BLaER1 (cell line): ENCODE measurements around the gene TSPOAP1.

ENCODE experiments used
- H3K27ac ChIP-seq: shearing (Covaris generic); formaldehyde crosslinking; 2 replicates; pipeline ENCODE4 v1.8.1; 2022
- H3K27me3 ChIP-seq: shearing (Covaris generic); formaldehyde crosslinking; 2 replicates; pipeline ENCODE4 v1.8.1; 2022
- H3K36me3 ChIP-seq: shearing (Covaris generic); formaldehyde crosslinking; 2 replicates; pipeline ENCODE4 v1.8.1; 2022
- H3K4me1 ChIP-seq: shearing (Covaris generic); formaldehyde crosslinking; 2 replicates; pipeline ENCODE4 v1.8.1; 2022
- H3K4me2 ChIP-seq: shearing (Covaris generic); formaldehyde crosslinking; 2 replicates; pipeline ENCODE4 v1.8.1; 2022
- H3K4me3 ChIP-seq: shearing (Covaris generic); formaldehyde crosslinking; 2 replicates; pipeline ENCODE4 v1.8.1; 2022
- H3K9ac ChIP-seq: shearing (Covaris generic); formaldehyde crosslinking; 2 replicates; pipeline ENCODE4 v1.8.1; 2022
- H3K9me3 ChIP-seq: shearing (Covaris generic); formaldehyde crosslinking; 2 replicates; pipeline ENCODE4 v1.8.1; 2022
- H4K20me1 ChIP-seq: shearing (Covaris generic); formaldehyde crosslinking; 2 replicates; pipeline ENCODE4 v1.8.1; 2022
- Cebpa-rat ChIP-seq: shearing (Covaris generic); IDR thresholded peaks from 2 replicates; pipeline ENCODE4 v1.8.1; 2022

The TSPOAP1 gene

GRCh38 chr17:58328195-58329034 is at the start of gene TSPOAP1:
TSS of gene TSPOAP1 (minus strand) at chr17:58328795. CDS start at chr17:58327920, 875 bp downstream.
- Histone ChIP-seq H3K27me3 (peaks cover 9% of the 10 kb centered on the region; the same call in 1 of the 2 replicates), H3K4me2 (peak within 1 kb of the TSS; percentile 100), H3K9me3 (no peaks in the 10 kb centered on the region; the same call in 1 of the 2 replicates), H3K27ac (peak within 1 kb of the TSS; percentile 100), H4K20me1 (peaks cover 81% of the 10 kb centered on the region), H3K4me3 (peak within 1 kb of the TSS; percentile 96), H3K36me3 (peaks cover 25% of the 10 kb centered on the region), H3K4me1 (peaks cover 51% of the 10 kb centered on the region), H3K9ac (peak within 1 kb of the TSS; percentile 100)
- peak; percentile 74; the same call in 1 of the 2 replicates for TF ChIP-seq Cebpa-rat

- Histone ChIP-seq H3K9me3 (no peaks in the 10 kb centered on the region), H3K4me1 (peaks cover 26% of the 10 kb centered on the region), H3K9ac (no peak overlapping the region), H4K20me1 (no peaks in the 10 kb centered on the region), H3K27me3 (no peaks in the 10 kb centered on the region), H3K4me3 (no peak overlapping the region), H3K4me2 (no peak overlapping the region), H3K27ac (no peak overlapping the region), H3K36me3 (no peaks in the 10 kb centered on the region)
- TF ChIP-seq Cebpa-rat: no peak
These were observed 49.1 kb upstream of the TSPOAP1 start for GRCh38 chr17:58377661-58378060.

- no peaks in the 10 kb centered on the region for H4K20me1 ChIP-seq
- peaks cover 21% of the 10 kb centered on the region for H3K4me1 ChIP-seq
- H3K9ac ChIP-seq: no peak overlapping the region
- no peaks in the 10 kb centered on the region for H3K36me3 ChIP-seq
- H3K4me3 ChIP-seq: no peak overlapping the region
- no peak for TF ChIP-seq Cebpa-rat
- no peaks in the 10 kb centered on the region for H3K27me3 ChIP-seq
- H3K9me3 ChIP-seq: no peaks in the 10 kb centered on the region
- no peak overlapping the region for H3K4me2 ChIP-seq
- no peak overlapping the region for H3K27ac ChIP-seq
These were observed 48.6 kb upstream of the TSPOAP1 start for GRCh38 chr17:58377093-58377601.

GRCh38 chr17:58376472-58377000 is 47.9 kb upstream of the TSPOAP1 start:
- Histone ChIP-seq H3K4me1 (peaks cover 21% of the 10 kb centered on the region), H3K27ac (no peak overlapping the region), H3K9me3 (no peaks in the 10 kb centered on the region), H3K4me2 (no peak overlapping the region), H3K36me3 (no peaks in the 10 kb centered on the region), H4K20me1 (no peaks in the 10 kb centered on the region), H3K27me3 (no peaks in the 10 kb centered on the region), H3K4me3 (no peak overlapping the region), H3K9ac (no peak overlapping the region)
- TF ChIP-seq Cebpa-rat: no peak

- Histone ChIP-seq H3K9me3 (no peaks in the 10 kb centered on the region), H4K20me1 (no peaks in the 10 kb centered on the region; the same call in 1 of the 2 replicates), H3K9ac (no peak overlapping the region), H3K27me3 (no peaks in the 10 kb centered on the region), H3K4me3 (no peak overlapping the region), H3K4me2 (no peak overlapping the region), H3K27ac (no peak overlapping the region), H3K4me1 (peaks cover 21% of the 10 kb centered on the region), H3K36me3 (no peaks in the 10 kb centered on the region)
- TF ChIP-seq Cebpa-rat: no peak
These were observed 47.2 kb upstream of the TSPOAP1 start for GRCh38 chr17:58375811-58376210.

- Histone ChIP-seq H3K4me3 (no peak overlapping the region), H3K36me3 (no peaks in the 10 kb centered on the region), H3K9me3 (no peaks in the 10 kb centered on the region), H3K27ac (no peak overlapping the region), H3K4me2 (no peak overlapping the region), H4K20me1 (no peaks in the 10 kb centered on the region; the same call in 1 of the 2 replicates), H3K9ac (no peak overlapping the region), H3K4me1 (peaks cover 24% of the 10 kb centered on the region), H3K27me3 (no peaks in the 10 kb centered on the region)
- no peak for TF ChIP-seq Cebpa-rat
These were observed 46.7 kb upstream of the TSPOAP1 start for GRCh38 chr17:58375256-58375655.

GRCh38 chr17:58373923-58374322 is 45.3 kb upstream of the TSPOAP1 start:
- TF ChIP-seq Cebpa-rat: no peak
- Histone ChIP-seq H3K27me3 (no peaks in the 10 kb centered on the region), H3K27ac (no peak overlapping the region), H3K9ac (no peak overlapping the region), H3K4me3 (no peak overlapping the region), H3K4me1 (peaks cover 24% of the 10 kb centered on the region), H3K36me3 (no peaks in the 10 kb centered on the region), H4K20me1 (no peaks in the 10 kb centered on the region; the same call in 1 of the 2 replicates), H3K4me2 (no peak overlapping the region), H3K9me3 (no peaks in the 10 kb centered on the region)

GRCh38 chr17:58373003-58373402 is 44.4 kb upstream of the TSPOAP1 start:
- Histone ChIP-seq H3K9me3 (no peaks in the 10 kb centered on the region), H3K4me3 (no peak overlapping the region), H3K9ac (no peak overlapping the region), H3K27ac (no peak overlapping the region), H3K27me3 (no peaks in the 10 kb centered on the region), H3K4me2 (no peak overlapping the region), H3K4me1 (peaks cover 20% of the 10 kb centered on the region), H4K20me1 (no peaks in the 10 kb centered on the region; the same call in 1 of the 2 replicates), H3K36me3 (no peaks in the 10 kb centered on the region)
- TF ChIP-seq Cebpa-rat: no peak

- H4K20me1 ChIP-seq: no peaks in the 10 kb centered on the region; the same call in 1 of the 2 replicates
- TF ChIP-seq Cebpa-rat: no peak
- H3K4me3 ChIP-seq: no peak overlapping the region
- no peaks in the 10 kb centered on the region for H3K27me3 ChIP-seq
- H3K27ac ChIP-seq: no peak overlapping the region
- no peaks in the 10 kb centered on the region for H3K9me3 ChIP-seq
- H3K4me1 ChIP-seq: peaks cover 20% of the 10 kb centered on the region
- no peak overlapping the region for H3K9ac ChIP-seq
- no peaks in the 10 kb centered on the region for H3K36me3 ChIP-seq
- no peak overlapping the region for H3K4me2 ChIP-seq
These were observed 42.8 kb upstream of the TSPOAP1 start for GRCh38 chr17:58371300-58371950.

GRCh38 chr17:58370716-58371115 is 42.1 kb upstream of the TSPOAP1 start:
- no peak for TF ChIP-seq Cebpa-rat
- Histone ChIP-seq H3K9me3 (no peaks in the 10 kb centered on the region), H3K27me3 (no peaks in the 10 kb centered on the region), H3K36me3 (no peaks in the 10 kb centered on the region), H3K9ac (no peak overlapping the region), H3K4me3 (no peak overlapping the region), H3K4me2 (0 out of 2 replicates have a peak overlapping the region, but pooled peaks have one; percentile 10), H4K20me1 (no peaks in the 10 kb centered on the region; the same call in 1 of the 2 replicates), H3K27ac (no peak overlapping the region), H3K4me1 (peaks cover 20% of the 10 kb centered on the region)
